OCI-LY7 (cell line): Measurements from ENCODE around the gene CMSS1. TPM values are rescaled to one million over a fixed set of nuclear protein-coding genes. Genes with fewer than 3 reads are reported as not detected.

Experiments used
- BruUV-seq: library from RNA; stranded (reverse); fragments of 400-500 nt; replicated peaks from 2 replicates; lab custom pipeline; 2021; lab: Mats Ljungman, UMichigan
- CTCF ChIA-PET: fragments of 300-600 bp; sonication (Branson Sonifier 250); formaldehyde crosslinking; loops from one replicate; lab custom pipeline; 2022; ENCODE audit warnings: antibody characterized with exemption; ENCODE audit not compliant: unreplicated experiment; lab: Charles Lee
- POLR2A ChIA-PET: fragments of 300-600 bp; sonication (Branson Sonifier 250); formaldehyde crosslinking; loops from one replicate; lab custom pipeline; 2022; ENCODE audit warnings: antibody characterized with exemption; lab: Charles Lee
- DNase-seq: peaks from one replicate; pipeline ENCODE4 v3.0.0-alpha.2; 2015; ENCODE audit warnings: low spot score
- H2AFZ ChIP-seq: fragments of 200-600 bp; sonication (generic), shearing (Covaris generic); 2 replicates; pipeline ENCODE4 v1.6.1; 2014; ENCODE audit warnings: mild to moderate bottlenecking, antibody characterized with exemption, low read length, moderate library complexity
- H3K27ac ChIP-seq: fragments of 200-600 bp; sonication (generic); 2 replicates; pipeline ENCODE4 v1.5.1; 2014; ENCODE audit warnings: mixed run types, low read depth, mild to moderate bottlenecking, moderate library complexity, low read length, inconsistent platforms; ENCODE audit not compliant: poor library complexity, severe bottlenecking
- H3K36me3 ChIP-seq: fragments of 200-600 bp; sonication (generic); 2 replicates; pipeline ENCODE4 v1.6.1; 2014; ENCODE audit warnings: mild to moderate bottlenecking, antibody characterized with exemption, low read length, moderate library complexity, mixed read lengths; ENCODE audit not compliant: insufficient read depth
- H3K4me1 ChIP-seq: fragments of 200-600 bp; sonication (generic); 2 replicates; pipeline ENCODE4 v1.5.1; 2014; ENCODE audit warnings: mild to moderate bottlenecking, low read length; ENCODE audit not compliant: insufficient read depth, poor library complexity, severe bottlenecking
- H3K4me2 ChIP-seq: fragments of 200-600 bp; sonication (generic); 2 replicates; pipeline ENCODE4 v1.6.1; 2014; ENCODE audit warnings: mild to moderate bottlenecking, low read length
- H3K4me3 ChIP-seq: fragments of 200-600 bp; sonication (generic); 2 replicates; pipeline ENCODE4 v1.5.1; 2014; ENCODE audit warnings: mild to moderate bottlenecking, low read depth, low read length; ENCODE audit not compliant: poor library complexity, severe bottlenecking
- H3K79me2 ChIP-seq: fragments of 200-600 bp; sonication (generic); 2 replicates; pipeline ENCODE4 v1.6.1; 2016; ENCODE audit warnings: low read depth, mild to moderate bottlenecking, low read length, moderate library complexity, mixed read lengths; ENCODE audit not compliant: insufficient read depth
- H3K9me2 ChIP-seq: fragments of 200-600 bp; sonication (generic); 2 replicates; pipeline ENCODE4 v1.6.1; 2016; ENCODE audit warnings: mild to moderate bottlenecking, low read length, mixed read lengths; ENCODE audit not compliant: insufficient read depth
- H3K9me3 ChIP-seq: fragments of 200-600 bp; sonication (generic); 2 replicates; pipeline ENCODE4 v1.6.1; 2014; ENCODE audit warnings: mild to moderate bottlenecking, mixed run types, low read length, mixed read lengths
- H4K20me1 ChIP-seq: fragments of 200-600 bp; sonication (generic); 2 replicates; pipeline ENCODE4 v1.6.1; 2014; ENCODE audit warnings: mild to moderate bottlenecking, antibody characterized with exemption, low read length, moderate library complexity, mixed read lengths; ENCODE audit not compliant: insufficient read depth
- CTCF ChIP-seq: fragments of 200-600 bp; sonication (generic); conservative IDR thresholded peaks from 2 replicates; pipeline ENCODE4 v1.5.1; 2014; ENCODE audit warnings: mild to moderate bottlenecking, antibody characterized with exemption, low read length, moderate library complexity, mixed read lengths
- EZH2phosphoT487 ChIP-seq: fragments of 200-600 bp; sonication (generic); IDR thresholded peaks from 2 replicates; pipeline ENCODE4 v1.6.1; 2018; ENCODE audit warnings: low read depth, borderline replicate concordance, mild to moderate bottlenecking, mixed run types, antibody characterized with exemption, low read length, moderate library complexity, mixed read lengths
- intact Hi-C: fragments of 100-400 bp; cut with micrococcal nuclease; formaldehyde crosslinking; loops from one replicate; pipeline ENCODE4 v1.10.0; 2022; ENCODE audit not compliant: unreplicated experiment
- total RNA-seq, 2 experiments: library from RNA; depleted of rRNA in 1 of 2; stranded (reverse); fragments of >200 nt in 1 of 2; shearing (Covaris generic) in 1 of 2; gene quantifications; 2 replicates each; pipeline ENCODE4 v1.2.3, GENCODE V29; 2014 to 2022

Gene CMSS1
- total RNA-seq, 2 experiments from 2014 or later, result 25.7 to 46.6 TPM

DNA sequence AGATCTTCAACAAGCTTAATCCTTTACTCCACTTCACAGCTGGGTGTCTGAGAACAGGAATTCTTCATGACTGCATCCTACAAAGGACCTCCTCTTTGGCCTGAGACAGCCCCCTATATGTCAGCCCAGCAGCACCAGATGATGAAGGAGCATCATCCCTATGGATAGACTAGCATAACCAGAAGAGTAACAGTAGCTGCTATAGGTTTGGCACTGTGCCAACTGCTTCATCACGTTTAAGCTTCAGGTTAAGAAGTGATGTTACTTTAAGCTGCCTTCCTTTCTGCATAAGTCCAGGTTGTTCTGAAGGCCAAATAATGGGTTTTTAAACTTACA lies 50.6 kb downstream of the CMSS1 start:
- Histone ChIP-seq H3K36me3 (no peaks in the 10 kb centered on the region), H3K4me1 (no peaks in the 10 kb centered on the region), H3K79me2 (no peaks in the 10 kb centered on the region), H2AFZ (no peak overlapping the region), H3K9me3 (no peaks in the 10 kb centered on the region), H4K20me1 (0 out of 2 replicates have a peak, but pooled peaks cover 5% of the 10 kb centered on the region), H3K9me2 (no peaks in the 10 kb centered on the region), H3K4me2 (no peak overlapping the region), H3K27ac (no peak overlapping the region), H3K4me3 (no peak overlapping the region)
- intact Hi-C loops, result no loop called here
- POLR2A ChIA-PET, result interaction anchor here (0.9 to 2.2 kb wide), 2 partner anchors 9 to 22 kb away, joined by 4 to 7 read pairs; no protein-coding TSS in a partner anchor
- TF ChIP-seq CTCF, result no peak
- no peak for TF ChIP-seq EZH2phosphoT487
- peak; percentile 24 for DNase-seq
- CTCF ChIA-PET, result no interaction called here
- no TSS peak for BruUV-seq

GRCh38 chr3:99869621-99870020 lies 52.0 kb downstream of the CMSS1 start:
- CTCF ChIA-PET, result no interaction called here
- Histone ChIP-seq H3K27ac (no peak overlapping the region), H3K36me3 (no peaks in the 10 kb centered on the region), H3K9me3 (no peaks in the 10 kb centered on the region), H3K4me2 (no peak overlapping the region), H3K79me2 (no peaks in the 10 kb centered on the region), H2AFZ (no peak overlapping the region), H3K4me3 (no peak overlapping the region), H3K4me1 (no peaks in the 10 kb centered on the region), H3K9me2 (no peaks in the 10 kb centered on the region), H4K20me1 (peaks cover 12% of the 10 kb centered on the region; the same call in 1 of the 2 replicates)
- no peak for DNase-seq
- BruUV-seq, result no TSS peak
- TF ChIP-seq EZH2phosphoT487 (no peak), CTCF (no peak)
- POLR2A ChIA-PET, result interaction anchor here (1.2 kb wide), 1 partner anchor 26 kb away, joined by 3 read pairs; no protein-coding TSS in a partner anchor
- intact Hi-C loops, result no loop called here

DNA sequence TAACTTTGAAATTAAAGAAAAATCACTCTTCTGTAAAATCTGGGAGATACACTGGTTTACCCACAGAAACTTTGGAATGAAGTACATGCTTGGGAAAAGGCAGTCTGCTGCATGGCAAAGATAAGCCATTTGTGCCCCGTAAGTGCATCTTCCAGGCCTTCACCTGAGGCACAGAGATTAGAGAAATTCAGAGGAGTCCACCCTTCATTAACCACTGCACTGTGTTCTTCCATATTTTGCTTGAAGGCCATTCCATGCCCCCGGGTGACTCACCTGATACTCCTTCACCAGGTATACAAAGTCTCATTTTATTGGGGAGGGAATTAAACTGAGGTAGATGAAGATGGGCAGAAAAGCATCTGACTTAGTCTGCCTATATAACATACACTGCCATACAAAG lies 53.0 kb downstream of the CMSS1 start:
- Histone ChIP-seq H4K20me1 (peaks cover 23% of the 10 kb centered on the region), H3K4me3 (no peak overlapping the region), H3K9me2 (no peaks in the 10 kb centered on the region), H3K9me3 (no peaks in the 10 kb centered on the region), H2AFZ (no peak overlapping the region), H3K4me1 (no peaks in the 10 kb centered on the region), H3K4me2 (no peak overlapping the region), H3K27ac (no peak overlapping the region), H3K36me3 (no peaks in the 10 kb centered on the region), H3K79me2 (no peaks in the 10 kb centered on the region)
- intact Hi-C loops, result no loop called here
- TF ChIP-seq EZH2phosphoT487 (no peak), CTCF (no peak)
- no peak for DNase-seq
- ChIA-PET CTCF (no interaction called here), POLR2A (interaction anchor here (1.2 to 1.3 kb wide), 2 partner anchors 12 to 25 kb away, joined by 3 to 4 read pairs; no protein-coding TSS in a partner anchor)
- no TSS peak for BruUV-seq
